ENCODE measurements around the gene PCBP4.

DNA sequence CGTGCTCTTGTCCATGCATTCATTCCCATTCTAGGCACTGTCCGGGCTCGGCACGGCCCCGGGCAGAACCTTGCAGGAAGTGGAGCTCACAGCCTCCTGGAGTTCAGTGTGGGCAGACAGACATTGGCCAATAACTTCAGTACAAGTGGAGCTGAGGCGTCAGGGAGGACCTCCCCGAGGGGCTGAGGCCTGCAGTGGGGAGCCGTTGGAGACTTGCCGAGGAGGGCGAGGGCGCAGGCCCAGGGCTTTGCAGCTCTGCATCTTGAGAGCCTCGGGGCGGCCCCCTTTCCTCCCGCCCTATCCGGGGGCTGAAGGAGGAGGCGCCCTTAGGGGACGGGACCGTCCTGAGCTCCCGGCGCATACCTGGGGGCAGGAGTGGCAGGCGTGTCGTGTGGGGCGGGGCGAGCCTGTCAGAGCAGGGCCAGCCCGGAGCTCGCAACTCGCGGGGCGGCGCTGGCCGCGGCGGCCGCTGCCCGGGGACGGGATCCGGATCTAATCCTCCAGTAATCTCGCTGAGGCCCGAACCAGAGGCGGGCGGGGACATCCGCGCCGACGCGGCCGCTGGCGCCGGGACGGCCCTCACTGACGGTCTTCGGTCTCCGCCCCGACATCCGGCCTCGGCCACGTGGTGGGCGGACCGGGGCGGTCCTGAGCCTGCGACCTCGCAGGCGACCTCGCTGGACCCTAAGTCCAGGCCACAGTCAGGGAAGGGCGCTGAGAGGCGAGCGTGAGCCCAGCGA lies 15.8 kb upstream of the PCBP4 start, which contains the start of gene ACY1:
- TF ChIP-seq POLR2AphosphoS5 (IDR thresholded peaks at IDR 0.05): peak in 2 of 4 donors; percentile 76 to 77
- peak; percentile 39 to 46 for TF ChIP-seq POLR2A (IDR thresholded peaks at IDR 0.05)
- TF ChIP-seq, protein P1, sequence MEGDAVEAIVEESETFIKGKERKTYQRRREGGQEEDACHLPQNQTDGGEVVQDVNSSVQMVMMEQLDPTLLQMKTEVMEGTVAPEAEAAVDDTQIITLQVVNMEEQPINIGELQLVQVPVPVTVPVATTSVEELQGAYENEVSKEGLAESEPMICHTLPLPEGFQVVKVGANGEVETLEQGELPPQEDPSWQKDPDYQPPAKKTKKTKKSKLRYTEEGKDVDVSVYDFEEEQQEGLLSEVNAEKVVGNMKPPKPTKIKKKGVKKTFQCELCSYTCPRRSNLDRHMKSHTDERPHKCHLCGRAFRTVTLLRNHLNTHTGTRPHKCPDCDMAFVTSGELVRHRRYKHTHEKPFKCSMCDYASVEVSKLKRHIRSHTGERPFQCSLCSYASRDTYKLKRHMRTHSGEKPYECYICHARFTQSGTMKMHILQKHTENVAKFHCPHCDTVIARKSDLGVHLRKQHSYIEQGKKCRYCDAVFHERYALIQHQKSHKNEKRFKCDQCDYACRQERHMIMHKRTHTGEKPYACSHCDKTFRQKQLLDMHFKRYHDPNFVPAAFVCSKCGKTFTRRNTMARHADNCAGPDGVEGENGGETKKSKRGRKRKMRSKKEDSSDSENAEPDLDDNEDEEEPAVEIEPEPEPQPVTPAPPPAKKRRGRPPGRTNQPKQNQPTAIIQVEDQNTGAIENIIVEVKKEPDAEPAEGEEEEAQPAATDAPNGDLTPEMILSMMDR (IDR thresholded peaks at IDR 0.05): no peak
- no peak for TF ChIP-seq EP300 (IDR thresholded peaks at IDR 0.05)
